GM23248 (cell line): ENCODE measurements around the gene ADAM33.

Source experiments
- EZH2 ChIP-seq: fragments of 200-600 bp; sonication (generic); IDR thresholded peaks from 2 replicates; pipeline ENCODE4 v1.6.1; 2018; ENCODE audit warnings: antibody characterized with exemption, mild to moderate bottlenecking; ENCODE audit not compliant: insufficient read depth, poor library complexity, severe bottlenecking
- EZH2phosphoT487 ChIP-seq: fragments of 200-600 bp; sonication (generic); IDR thresholded peaks from 2 replicates; pipeline ENCODE4 v1.6.1; 2018; ENCODE audit warnings: antibody characterized with exemption, moderate library complexity, mild to moderate bottlenecking, low read depth; ENCODE audit not compliant: insufficient read depth

DNA sequence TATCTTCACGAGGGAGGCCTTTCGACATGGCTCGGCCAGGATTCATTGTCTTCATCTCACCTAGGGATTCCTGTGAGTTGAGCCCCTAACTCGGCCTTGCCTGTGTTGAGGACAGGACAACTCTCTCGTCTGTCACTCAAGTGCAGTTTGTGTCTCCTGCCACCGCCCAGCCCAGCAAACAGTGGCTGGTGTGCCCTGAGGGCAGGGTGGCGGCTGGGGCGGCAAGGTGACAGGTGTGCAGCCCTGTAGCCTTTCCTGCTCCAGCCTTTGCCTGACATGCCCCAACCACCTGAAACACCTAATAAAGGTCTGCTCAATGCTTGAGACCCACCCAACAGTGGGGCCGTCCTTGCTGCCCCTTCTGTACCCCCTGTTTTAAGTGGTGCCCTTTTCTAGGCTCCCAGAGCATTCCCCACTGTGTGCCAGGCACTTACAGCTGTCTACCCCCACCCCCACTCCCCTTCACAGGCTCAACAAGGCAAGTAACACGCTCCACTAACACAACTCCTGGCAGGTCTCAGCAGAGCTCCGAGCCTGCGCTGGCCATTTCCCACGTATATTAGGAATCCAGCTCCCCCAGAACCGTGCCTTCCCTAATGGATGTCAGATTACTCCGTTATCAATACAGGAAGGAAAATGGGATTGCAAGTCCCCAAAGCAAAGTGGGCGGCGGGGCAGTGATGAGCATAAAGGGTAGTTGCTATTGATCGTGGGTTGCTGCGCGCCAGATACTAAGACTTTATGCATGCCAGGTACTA is 36.3 kb downstream of the ADAM33 start:
- TF ChIP-seq EZH2 (no peak), EZH2phosphoT487 (no peak)
